ENCODE data around the gene PDE6G.

PDE6G gene

GRCh38 chr17:81612172-81612970, 44.0 kb downstream of the PDE6G start:
- no peak overlapping the region for H3K4me3 ChIP-seq (ENCODE audit: low read length)
- DNase-seq (ENCODE audit: low read depth): no peak
- TF ChIP-seq CTCF (conservative IDR thresholded peaks at IDR 0.05; ENCODE audit: low read length): no peak

- DNase-seq (ENCODE audit: low read depth): no peak
- H3K4me3 ChIP-seq (ENCODE audit: low read length): no peak overlapping the region
- TF ChIP-seq CTCF (conservative IDR thresholded peaks at IDR 0.05; ENCODE audit: low read length): no peak
Measured at GRCh38 chr17:81609541-81610311, 46.6 kb downstream of the PDE6G start.

GRCh38 chr17:81608605-81609004, 47.7 kb downstream of the PDE6G start:
- no peak overlapping the region for H3K4me3 ChIP-seq (ENCODE audit: low read length)
- no peak for DNase-seq (ENCODE audit: low read depth)
- TF ChIP-seq CTCF (conservative IDR thresholded peaks at IDR 0.05; ENCODE audit: low read length): no peak

- no peak for DNase-seq (ENCODE audit: low read depth)
- H3K4me3 ChIP-seq (ENCODE audit: low read length): no peak overlapping the region
- no peak for TF ChIP-seq CTCF (conservative IDR thresholded peaks at IDR 0.05; ENCODE audit: low read length)
Measured at GRCh38 chr17:81608082-81608481, 48.3 kb downstream of the PDE6G start.

- no peak for TF ChIP-seq CTCF (conservative IDR thresholded peaks at IDR 0.05; ENCODE audit: low read length)
- peak; percentile 59 for DNase-seq (ENCODE audit: low read depth)
- no peak overlapping the region for H3K4me3 ChIP-seq (ENCODE audit: low read length)
Measured at GRCh38 chr17:81607431-81607830, 48.9 kb downstream of the PDE6G start.

- no peak for DNase-seq (ENCODE audit: low read depth)
Measured at GRCh38 chr17:81603846-81604610, 52.3 kb downstream of the PDE6G start.

More at GRCh38 chr17:81603846-81604610, 52.3 kb downstream of the PDE6G start:
- no peak overlapping the region for H3K4me3 ChIP-seq (ENCODE audit: low read length)
- no peak for TF ChIP-seq CTCF (conservative IDR thresholded peaks at IDR 0.05; ENCODE audit: low read length)

Measured in AG10803 (cell line).